Activated T-cell treated with anti-CD3 and anti-CD28 coated beads for 1 hour (primary cell): ENCODE results near the gene FILIP1L.

Source experiments
- DNase-seq: peaks from one replicate; pipeline ENCODE4 v3.0.0-alpha.2; 2020; ENCODE audit warnings: low read depth

Gene FILIP1L

DNA sequence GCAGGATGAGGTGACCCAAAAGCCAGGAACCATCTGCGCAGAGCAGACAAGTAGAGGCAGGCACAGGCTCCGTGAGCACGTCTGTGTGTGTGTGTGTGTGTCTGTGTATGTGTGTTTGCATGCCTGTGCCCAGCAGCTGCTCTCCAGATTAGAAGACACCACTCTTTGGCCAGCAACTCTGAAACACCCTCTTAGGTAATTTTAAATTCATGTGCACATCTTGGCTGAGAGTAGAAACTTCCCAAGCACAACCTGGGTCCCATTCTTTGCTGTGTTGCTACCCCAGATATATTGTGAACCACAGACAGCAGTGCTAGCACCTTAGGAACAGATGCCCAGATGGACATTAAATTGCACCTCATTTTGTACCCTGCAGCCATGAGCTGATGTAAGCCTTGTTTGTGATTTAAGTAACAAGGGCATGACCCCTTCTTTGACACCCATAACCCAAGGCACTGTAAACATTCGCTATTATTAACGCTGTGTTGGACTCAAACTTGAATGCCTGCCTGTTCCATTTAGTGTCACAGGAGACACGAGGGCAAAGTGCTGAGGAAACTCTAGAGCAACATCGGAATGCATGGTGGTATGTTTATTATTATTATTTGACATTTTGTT is at the start of gene FILIP1L:
TSS of gene FILIP1L (minus strand) at position 89 of the 618 bp plus-strand sequence.
- DNase-seq, result no peak

GRCh38 chr3:100163787-100164186 is 49.5 kb upstream of the FILIP1L start:
- DNase-seq, result no peak

DNA sequence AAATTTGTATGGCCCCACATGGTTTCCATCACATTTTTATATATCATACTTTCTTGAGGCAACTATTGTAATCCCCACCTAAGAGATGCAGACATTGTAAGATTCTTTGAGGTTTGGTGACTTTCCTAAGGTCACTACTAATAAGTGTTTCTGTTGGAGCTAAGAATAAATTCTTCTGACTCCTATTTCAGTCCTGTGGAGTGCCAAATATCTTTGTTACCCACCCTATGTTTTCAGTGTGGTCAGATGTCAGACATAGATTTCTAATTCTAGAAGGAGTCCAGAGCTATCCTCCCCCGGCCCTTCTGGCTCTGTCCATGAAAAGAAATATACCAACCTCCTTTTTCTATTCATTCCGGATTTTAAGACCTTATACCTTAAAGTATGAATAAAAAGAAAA is 46.2 kb upstream of the FILIP1L start:
- no peak for DNase-seq

GRCh38 chr3:100159331-100160153 is 45.2 kb upstream of the FILIP1L start:
- DNase-seq, result no peak

DNA sequence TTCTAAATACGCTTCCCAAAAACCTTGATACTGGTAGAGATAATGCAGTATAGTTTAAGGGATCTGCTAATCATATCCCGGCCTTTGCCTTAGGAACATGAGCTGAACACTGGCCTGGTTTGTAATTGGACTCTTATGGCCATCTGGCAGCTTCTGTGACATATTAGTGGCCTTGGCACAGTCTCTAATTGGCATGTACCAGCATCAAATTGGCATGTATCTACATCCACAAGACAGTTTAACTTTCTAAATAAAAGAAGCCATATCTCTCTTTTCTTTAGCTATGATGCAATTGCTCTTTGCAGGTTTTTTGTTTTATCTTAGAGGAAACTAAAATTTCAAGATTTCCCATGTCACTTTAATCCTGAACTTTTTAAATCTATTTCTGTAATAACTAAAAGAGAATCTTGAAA is 44.6 kb upstream of the FILIP1L start:
- no peak for DNase-seq

- no peak for DNase-seq
Observed at GRCh38 chr3:100157685-100158084, 43.4 kb upstream of the FILIP1L start.

- DNase-seq, result no peak
Observed at GRCh38 chr3:100155590-100155989, 41.3 kb upstream of the FILIP1L start.

GRCh38 chr3:100155128-100155527 is 40.8 kb upstream of the FILIP1L start:
- no peak for DNase-seq

GRCh38 chr3:100154171-100154570 is 39.9 kb upstream of the FILIP1L start:
- DNase-seq, result no peak

DNA sequence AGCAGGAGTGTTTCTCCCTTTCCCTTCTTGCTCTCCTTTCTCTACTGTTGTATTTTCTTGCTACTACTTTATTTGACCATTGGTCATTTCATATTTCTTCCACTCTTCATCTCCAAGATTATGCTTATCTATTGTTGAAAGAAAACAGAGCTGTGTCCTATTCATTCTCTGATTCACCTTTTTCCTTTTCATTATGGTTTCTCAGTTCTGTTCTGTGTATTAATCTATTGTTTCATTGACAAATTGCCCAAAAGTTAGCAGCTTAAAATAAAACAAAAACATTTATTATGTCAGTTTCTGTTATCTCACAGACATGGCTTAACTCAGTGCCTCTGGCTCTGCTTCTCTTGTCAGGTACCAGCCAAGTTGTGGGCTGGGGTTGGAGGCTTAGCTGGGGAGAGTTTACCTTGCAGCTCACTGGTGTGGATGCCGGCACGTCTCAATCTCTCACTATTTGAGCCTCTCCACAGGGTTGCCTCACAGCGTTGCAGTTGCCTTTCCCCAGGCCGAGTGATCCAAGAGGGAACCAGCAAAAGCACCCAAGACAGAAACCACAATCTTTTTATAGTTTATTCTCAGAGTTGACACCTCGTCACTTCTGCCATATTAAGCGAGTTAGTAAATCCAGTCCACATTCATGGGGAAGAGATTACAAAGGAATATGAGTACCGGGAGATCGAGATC is 36.9 kb upstream of the FILIP1L start:
- no peak for DNase-seq

- no peak for DNase-seq
Observed at GRCh38 chr3:100150473-100150872, 36.2 kb upstream of the FILIP1L start.

DNA sequence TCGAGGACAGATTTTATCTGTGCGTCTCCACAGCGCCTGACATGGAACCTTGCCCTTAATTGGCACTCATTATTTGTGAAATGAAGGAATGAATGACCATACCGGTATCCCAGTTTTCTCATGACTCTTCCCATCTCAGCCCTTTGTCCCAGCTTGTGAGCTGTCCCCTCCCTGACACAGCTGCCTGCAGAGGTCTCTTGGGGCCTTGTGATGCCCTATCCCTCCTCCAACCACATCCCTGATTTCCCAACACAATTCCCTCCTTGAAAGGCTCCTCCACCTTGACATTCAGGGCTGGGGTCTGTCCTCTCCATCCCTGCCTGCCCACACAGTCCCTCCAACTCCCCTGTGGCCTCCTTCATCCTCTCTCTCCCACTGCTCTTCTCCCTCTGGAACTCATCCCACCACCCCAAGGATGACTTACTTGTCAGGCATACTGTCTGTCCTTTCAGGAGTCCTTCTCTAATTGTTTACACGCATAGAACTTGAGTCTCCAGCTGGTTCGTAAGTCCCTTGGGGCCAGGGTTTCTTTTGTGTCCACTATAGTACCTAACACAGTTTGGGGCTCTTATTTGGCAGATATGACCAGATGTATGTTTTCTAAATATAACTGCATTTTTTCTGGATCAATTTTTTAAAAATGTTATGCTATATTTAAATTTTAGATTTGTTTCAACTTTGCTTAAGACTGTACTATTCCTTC is 35.6 kb upstream of the FILIP1L start:
- DNase-seq, result no peak

- no peak for DNase-seq
Observed at GRCh38 chr3:100149130-100149529, 34.8 kb upstream of the FILIP1L start.

DNA sequence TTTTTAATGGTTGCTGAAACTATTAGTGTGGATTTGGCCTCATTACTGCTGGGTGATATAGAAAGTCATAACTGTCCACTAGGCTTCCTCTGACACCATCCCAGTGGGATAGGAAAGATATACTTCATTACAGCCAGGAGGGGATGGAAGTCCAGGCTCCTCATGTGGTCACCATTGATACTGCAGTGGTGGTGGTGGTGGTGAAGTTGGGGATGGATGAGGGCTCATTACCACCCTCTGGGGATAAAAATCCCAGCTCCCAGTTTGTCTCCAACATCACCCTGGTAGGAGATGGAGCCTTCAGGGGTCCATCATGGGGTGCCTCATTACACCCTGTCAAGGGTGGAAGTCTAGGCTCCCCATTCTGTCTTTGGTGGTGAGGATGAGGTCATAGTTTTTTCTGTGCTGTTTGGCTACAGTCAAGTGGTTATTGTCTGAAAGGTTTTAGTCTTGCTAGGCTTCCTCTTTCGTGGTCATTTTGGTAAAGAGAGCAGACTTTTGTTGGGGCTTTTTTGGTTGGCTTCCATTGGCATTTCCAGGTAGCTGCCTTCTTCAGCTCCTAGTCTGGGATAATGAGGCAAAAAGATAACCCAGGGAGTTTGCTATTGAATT is 30.1 kb upstream of the FILIP1L start:
- DNase-seq, result no peak

- DNase-seq, result no peak
Observed at GRCh38 chr3:100141586-100141985, 27.3 kb upstream of the FILIP1L start.

GRCh38 chr3:100140976-100141375 is 26.7 kb upstream of the FILIP1L start:
- no peak for DNase-seq

- DNase-seq, result no peak
Observed at GRCh38 chr3:100136921-100137320, 22.6 kb upstream of the FILIP1L start.

GRCh38 chr3:100131241-100131640 is 16.9 kb upstream of the FILIP1L start:
- DNase-seq, result no peak

GRCh38 chr3:100129941-100130340 is 15.6 kb upstream of the FILIP1L start:
- DNase-seq, result no peak

- no peak for DNase-seq
Observed at GRCh38 chr3:100128565-100128964, 14.3 kb upstream of the FILIP1L start.

GRCh38 chr3:100127792-100128191 is 13.5 kb upstream of the FILIP1L start:
- DNase-seq, result no peak
